SU-DHL-6 (cell line): ENCODE data around the gene ZNF512.

Source experiments
- H2AFZ ChIP-seq: fragments of 200-600 bp; sonication (generic); 2 replicates; pipeline ENCODE4 v1.6.1; 2014; ENCODE audit warnings: low read depth, mild to moderate bottlenecking, moderate library complexity, mixed read lengths, antibody characterized with exemption, low read length; ENCODE audit not compliant: severe bottlenecking
- H3F3A ChIP-seq: fragments of 200-600 bp; shearing (Covaris generic); 2 replicates; pipeline ENCODE4 v1.6.0; 2016; ENCODE audit warnings: antibody characterized with exemption, mild to moderate bottlenecking; ENCODE audit not compliant: insufficient read depth
- H3K27ac ChIP-seq: fragments of 200-600 bp; sonication (generic); 2 replicates; pipeline ENCODE4 v1.5.1; 2016; ENCODE audit warnings: low read depth, mild to moderate bottlenecking, low read length, moderate library complexity, mixed read lengths
- H3K27me3 ChIP-seq: fragments of 200-600 bp; sonication (generic), shearing (Covaris generic); 2 replicates; pipeline ENCODE4 v1.6.0; 2014; ENCODE audit warnings: mild to moderate bottlenecking, low read length
- H3K36me3 ChIP-seq: fragments of 200-600 bp; sonication (generic); 2 replicates; pipeline ENCODE4 v1.6.1; 2014; ENCODE audit warnings: mild to moderate bottlenecking, low read length, mixed read lengths
- H3K4me2 ChIP-seq: fragments of 300-600, 200-600 bp; shearing (Covaris generic), sonication (generic); 2 replicates; pipeline ENCODE4 v1.6.0; 2014; ENCODE audit warnings: low read length, low read depth, mild to moderate bottlenecking; ENCODE audit not compliant: poor library complexity, severe bottlenecking
- H3K4me3 ChIP-seq: fragments of 200-600 bp; sonication (generic); 2 replicates; pipeline ENCODE4 v1.5.1; 2014; ENCODE audit warnings: antibody characterized with exemption, low read length, mild to moderate bottlenecking, mixed read lengths; ENCODE audit not compliant: insufficient read depth, poor library complexity, severe bottlenecking
- H3K79me2 ChIP-seq: fragments of 200-600 bp; sonication (generic); 2 replicates; pipeline ENCODE4 v1.6.1; 2014; ENCODE audit warnings: mild to moderate bottlenecking, low read length, moderate library complexity; ENCODE audit not compliant: insufficient read depth
- H3K9ac ChIP-seq: fragments of 200-600 bp; sonication (generic); 2 replicates; pipeline ENCODE4 v1.7.0; 2014; ENCODE audit warnings: mild to moderate bottlenecking, low read length
- H3K9me2 ChIP-seq: fragments of 200-600 bp; sonication (generic); replicated peaks from 2 replicates; pipeline ENCODE4 v1.6.1; 2014; ENCODE audit warnings: low read length; ENCODE audit not compliant: insufficient read depth
- H3K9me3 ChIP-seq: fragments of 200-600 bp; sonication (generic); 2 replicates; pipeline ENCODE4 v1.6.1; 2014; ENCODE audit warnings: low read length, mixed read lengths; ENCODE audit not compliant: insufficient read depth
- H4K20me1 ChIP-seq: fragments of 200-600 bp; sonication (generic); 2 replicates; pipeline ENCODE4 v1.6.1; 2014; ENCODE audit warnings: low read depth, mild to moderate bottlenecking, antibody characterized with exemption, low read length, moderate library complexity, mixed read lengths
- CTCF ChIP-seq: fragments of 200-600 bp; sonication (generic); IDR thresholded peaks from one replicate; pipeline ENCODE4 v1.5.1; 2017; ENCODE audit warnings: antibody characterized with exemption, mild to moderate bottlenecking, low read length, moderate library complexity; ENCODE audit not compliant: insufficient read depth, poor library complexity, severe bottlenecking
- EZH2phosphoT487 ChIP-seq: fragments of 200-600 bp; sonication (generic), shearing (Covaris generic); conservative IDR thresholded peaks from 2 replicates; pipeline ENCODE4 v1.6.1; 2018; ENCODE audit warnings: mild to moderate bottlenecking, antibody characterized with exemption, low read length, moderate library complexity, mixed read lengths

ZNF512 gene

DNA sequence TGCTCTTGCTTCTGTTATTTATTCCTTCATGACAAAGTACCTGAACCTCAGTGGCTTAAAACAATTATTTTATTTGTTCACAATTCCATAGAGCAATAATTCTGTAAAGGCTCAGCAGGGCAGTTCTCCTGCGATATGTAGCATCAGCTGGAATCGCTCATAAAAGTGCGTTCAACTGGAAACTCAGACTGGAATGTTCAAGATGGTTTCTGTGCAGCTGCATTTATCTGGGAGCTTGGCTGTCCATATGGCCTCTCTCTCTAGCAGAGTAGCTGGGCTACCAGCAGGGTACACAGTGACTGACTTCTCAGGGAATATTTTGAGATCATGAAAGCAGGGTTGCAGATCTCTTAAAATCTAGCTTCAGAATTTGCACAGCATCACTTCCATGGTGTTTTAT lies 32.5 kb downstream of the ZNF512 start:
- no peak for TF ChIP-seq CTCF
- no peak for TF ChIP-seq EZH2phosphoT487
- H4K20me1 ChIP-seq: no peaks in the 10 kb centered on the region
- H3K9ac ChIP-seq: no peak overlapping the region
- H3K36me3 ChIP-seq: peaks cover 46% of the 10 kb centered on the region
- H3K79me2 ChIP-seq: no peaks in the 10 kb centered on the region; the same call in 1 of the 2 replicates
- no peak overlapping the region for H3K4me2 ChIP-seq
- no peaks in the 10 kb centered on the region for H3K9me3 ChIP-seq
- H3K4me3 ChIP-seq: no peak overlapping the region
- no peak overlapping the region for H2AFZ ChIP-seq
- 0 out of 2 replicates have a peak, but pooled peaks cover 4% of the 10 kb centered on the region for H3F3A ChIP-seq
- no peaks in the 10 kb centered on the region for H3K27me3 ChIP-seq
- no peaks in the 10 kb centered on the region for H3K9me2 ChIP-seq
- no peak overlapping the region for H3K27ac ChIP-seq

- no peaks in the 10 kb centered on the region for H4K20me1 ChIP-seq
- no peak overlapping the region for H3K4me2 ChIP-seq
- H3K79me2 ChIP-seq: no peaks in the 10 kb centered on the region; the same call in 1 of the 2 replicates
- no peaks in the 10 kb centered on the region for H3K27me3 ChIP-seq
- no peak for TF ChIP-seq EZH2phosphoT487
- TF ChIP-seq CTCF: no peak
- H3K9ac ChIP-seq: no peak overlapping the region
- H3K4me3 ChIP-seq: no peak overlapping the region
- H3K27ac ChIP-seq: no peak overlapping the region
- H3F3A ChIP-seq: no peaks in the 10 kb centered on the region
- H3K9me2 ChIP-seq: no peaks in the 10 kb centered on the region
- no peaks in the 10 kb centered on the region for H3K9me3 ChIP-seq
- peaks cover 24% of the 10 kb centered on the region for H3K36me3 ChIP-seq
- no peak overlapping the region for H2AFZ ChIP-seq
Measured at GRCh38 chr2:27621524-27621923, 38.7 kb downstream of the ZNF512 start.

- Histone ChIP-seq H3K9me3 (no peaks in the 10 kb centered on the region), H3K27ac (no peak overlapping the region), H3K4me2 (no peak overlapping the region), H3K9me2 (no peaks in the 10 kb centered on the region), H3K79me2 (no peaks in the 10 kb centered on the region), H3K4me3 (no peak overlapping the region), H3F3A (peaks cover 2% of the 10 kb centered on the region; the same call in 1 of the 2 replicates), H2AFZ (no peak overlapping the region), H3K27me3 (no peaks in the 10 kb centered on the region), H4K20me1 (no peaks in the 10 kb centered on the region), H3K36me3 (peaks cover 15% of the 10 kb centered on the region), H3K9ac (no peak overlapping the region)
- TF ChIP-seq CTCF (no peak), EZH2phosphoT487 (no peak)
Measured at GRCh38 chr2:27622921-27623384, 40.1 kb downstream of the ZNF512 start.
